ENCODE data around the gene CLEC16A.

DNA sequence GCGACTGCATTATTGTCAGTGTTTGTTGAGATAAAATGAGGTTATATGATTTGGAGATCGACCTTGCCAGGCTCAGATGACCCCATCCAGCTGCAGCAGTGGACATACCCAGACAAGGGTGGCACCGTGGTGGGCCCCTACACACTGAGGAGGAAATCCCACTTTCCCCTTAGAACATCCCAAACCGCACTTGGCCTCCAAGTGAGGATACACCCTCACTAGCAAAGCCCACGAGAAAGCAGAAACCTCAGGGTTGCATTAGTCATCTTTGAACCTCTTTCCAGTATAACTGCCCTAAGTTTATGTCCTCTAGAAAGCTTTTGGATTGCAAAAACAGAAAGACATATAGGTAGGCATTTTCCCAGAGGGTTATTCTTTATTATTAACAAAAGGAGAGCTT is 101.5 kb downstream of the CLEC16A start:
- TF ChIP-seq, protein P1, sequence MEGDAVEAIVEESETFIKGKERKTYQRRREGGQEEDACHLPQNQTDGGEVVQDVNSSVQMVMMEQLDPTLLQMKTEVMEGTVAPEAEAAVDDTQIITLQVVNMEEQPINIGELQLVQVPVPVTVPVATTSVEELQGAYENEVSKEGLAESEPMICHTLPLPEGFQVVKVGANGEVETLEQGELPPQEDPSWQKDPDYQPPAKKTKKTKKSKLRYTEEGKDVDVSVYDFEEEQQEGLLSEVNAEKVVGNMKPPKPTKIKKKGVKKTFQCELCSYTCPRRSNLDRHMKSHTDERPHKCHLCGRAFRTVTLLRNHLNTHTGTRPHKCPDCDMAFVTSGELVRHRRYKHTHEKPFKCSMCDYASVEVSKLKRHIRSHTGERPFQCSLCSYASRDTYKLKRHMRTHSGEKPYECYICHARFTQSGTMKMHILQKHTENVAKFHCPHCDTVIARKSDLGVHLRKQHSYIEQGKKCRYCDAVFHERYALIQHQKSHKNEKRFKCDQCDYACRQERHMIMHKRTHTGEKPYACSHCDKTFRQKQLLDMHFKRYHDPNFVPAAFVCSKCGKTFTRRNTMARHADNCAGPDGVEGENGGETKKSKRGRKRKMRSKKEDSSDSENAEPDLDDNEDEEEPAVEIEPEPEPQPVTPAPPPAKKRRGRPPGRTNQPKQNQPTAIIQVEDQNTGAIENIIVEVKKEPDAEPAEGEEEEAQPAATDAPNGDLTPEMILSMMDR (IDR thresholded peaks at IDR 0.05) = no peak
- no peak for TF ChIP-seq POLR2AphosphoS5 (IDR thresholded peaks at IDR 0.05)

All from breast epithelium (tissue), 3 donors.